ENCODE results near the gene CASP3. TPM values are rescaled to one million over a fixed set of nuclear protein-coding genes. Genes with fewer than 3 reads are reported as not detected.

The CASP3 gene
- total RNA-seq, 1 experiment from 2014 or later: 44.0 TPM

Other genes starting within 250 kb of the CASP3 start
- 6.1 and 6.5 TPM in 2 replicates for gene IRF2, start 174.9 kb downstream of the CASP3 start, total RNA-seq (2014; rRNA removed; shearing (Covaris generic))
- 19.0 and 24.7 TPM in 2 replicates for gene PRIMPOL, start 291 bp upstream of the CASP3 start, total RNA-seq (2014; rRNA removed; shearing (Covaris generic))
- 52.7 and 59.4 TPM in 2 replicates for gene CENPU, start 84.6 kb upstream of the CASP3 start, total RNA-seq (2014; rRNA removed; shearing (Covaris generic))
- 11.6 and 12.9 TPM in 2 replicates for gene ACSL1, start 176.5 kb upstream of the CASP3 start, total RNA-seq (2014; rRNA removed; shearing (Covaris generic))